Measurements from ENCODE around the gene AGER.

GRCh38 chr6:32140420-32141046 lies 43.5 kb downstream of the AGER start:
- TF ChIP-seq, protein P1, sequence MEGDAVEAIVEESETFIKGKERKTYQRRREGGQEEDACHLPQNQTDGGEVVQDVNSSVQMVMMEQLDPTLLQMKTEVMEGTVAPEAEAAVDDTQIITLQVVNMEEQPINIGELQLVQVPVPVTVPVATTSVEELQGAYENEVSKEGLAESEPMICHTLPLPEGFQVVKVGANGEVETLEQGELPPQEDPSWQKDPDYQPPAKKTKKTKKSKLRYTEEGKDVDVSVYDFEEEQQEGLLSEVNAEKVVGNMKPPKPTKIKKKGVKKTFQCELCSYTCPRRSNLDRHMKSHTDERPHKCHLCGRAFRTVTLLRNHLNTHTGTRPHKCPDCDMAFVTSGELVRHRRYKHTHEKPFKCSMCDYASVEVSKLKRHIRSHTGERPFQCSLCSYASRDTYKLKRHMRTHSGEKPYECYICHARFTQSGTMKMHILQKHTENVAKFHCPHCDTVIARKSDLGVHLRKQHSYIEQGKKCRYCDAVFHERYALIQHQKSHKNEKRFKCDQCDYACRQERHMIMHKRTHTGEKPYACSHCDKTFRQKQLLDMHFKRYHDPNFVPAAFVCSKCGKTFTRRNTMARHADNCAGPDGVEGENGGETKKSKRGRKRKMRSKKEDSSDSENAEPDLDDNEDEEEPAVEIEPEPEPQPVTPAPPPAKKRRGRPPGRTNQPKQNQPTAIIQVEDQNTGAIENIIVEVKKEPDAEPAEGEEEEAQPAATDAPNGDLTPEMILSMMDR (IDR thresholded peaks at IDR 0.05): no peak
- no peak for TF ChIP-seq EZH2phosphoT487 (IDR thresholded peaks at IDR 0.05)
